Breast epithelium (tissue), 4 donors: Measurements from ENCODE around the gene POGK. TPM values are rescaled to one million over a fixed set of nuclear protein-coding genes. Genes with fewer than 3 reads are reported as not detected.

Experiments used
- DNase-seq, 2 donors: peaks; one replicate each; pipeline ENCODE4 v3.0.0-alpha.2; 2019; ENCODE audit warnings: low spot score in 2 of 2
- H3K27ac ChIP-seq, 2 donors: fragments of 200-600 bp; sonication (generic) in 1 of 2; one replicate each; pipeline ENCODE4 v1.5.1; 2016 to 2019; ENCODE audit warnings: mild to moderate bottlenecking in 1 of 2
- H3K27me3 ChIP-seq, 2 donors: fragments of 200-600 bp; sonication (generic) in 1 of 2; one replicate each; pipeline versions ENCODE4 v1.5.1 to v1.6.0; 2017 to 2019; ENCODE audit warnings: control low read depth in 1 of 2, mild to moderate bottlenecking in 1 of 2
- H3K36me3 ChIP-seq: fragments of 200-600 bp; one replicate; pipeline ENCODE4 v1.5.1; 2019
- H3K4me1 ChIP-seq, 2 donors: fragments of 200-600 bp; sonication (generic); one replicate each; pipeline ENCODE4 v1.5.1; 2016 to 2019; ENCODE audit warnings: control low read depth in 1 of 2
- H3K4me3 ChIP-seq, 3 donors: fragments of 200-600 bp; sonication (generic); 1 replicate in 2 of 3; 2 replicates in 1 of 3; pipeline ENCODE4 v1.5.1; 2016 to 2019; ENCODE audit warnings: mild to moderate bottlenecking in 3 of 3, moderate library complexity in 2 of 3
- H3K9me3 ChIP-seq, 2 donors: fragments of 200-600 bp; sonication (generic) in 1 of 2; one replicate each; pipeline ENCODE4 v1.5.1; 2016 to 2019; ENCODE audit warnings: control low read depth in 1 of 2
- POLR2A ChIP-seq: fragments of 450-650 bp; IDR thresholded peaks from one replicate; pipeline ENCODE4 v1.6.1; 2016; ENCODE audit warnings: antibody characterized with exemption, mild to moderate bottlenecking, moderate library complexity
- POLR2AphosphoS5 ChIP-seq, 3 donors: sonication (generic); formaldehyde crosslinking; IDR thresholded peaks; one replicate each; pipeline ENCODE4 v1.6.1; 2017; ENCODE audit warnings: antibody characterized with exemption in 3 of 3
- intact Hi-C: fragments of 100-400 bp; cut with DNase I; formaldehyde crosslinking; loops from one replicate; pipeline ENCODE4 v1.15.1; 2023; ENCODE audit warnings: low total_unique reads
- total RNA-seq, 3 donors: library from RNA; depleted of rRNA; stranded (reverse); fragments of >200 nt; gene quantifications; one replicate each; pipeline ENCODE4 v1.1.0, GENCODE V29; 2016
- TF ChIP-seq, protein P1 (sequence below), 3 donors: fragments of 450-650 bp; IDR thresholded peaks; one replicate each; pipeline ENCODE4 v1.5.1; 2016 to 2017; ENCODE audit warnings: antibody characterized with exemption in 3 of 3, mild to moderate bottlenecking in 3 of 3, moderate library complexity in 3 of 3

POGK gene
- total RNA-seq, 3 donors from 2014 or later, result 29.5 to 42.9 (median 29.8) TPM

DNA sequence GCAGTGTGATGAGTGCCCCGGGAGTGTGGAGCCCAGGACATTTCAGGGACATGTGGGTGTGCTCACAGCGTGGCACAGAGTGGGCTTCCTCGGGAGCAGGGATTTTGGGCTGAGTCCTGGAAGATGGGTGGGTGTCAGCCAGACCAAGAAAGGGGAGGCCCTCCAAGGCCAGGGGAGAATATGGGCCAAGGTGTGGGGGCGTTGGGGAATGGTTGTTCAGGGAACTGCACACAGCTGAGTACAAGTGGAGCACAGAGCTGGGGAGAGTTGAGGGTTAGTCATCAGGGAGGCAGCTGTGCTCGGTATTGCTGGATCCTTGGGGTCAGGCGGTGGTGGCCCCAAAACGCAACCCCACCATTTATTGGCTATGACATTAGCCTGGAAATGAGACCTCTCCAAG, 5.5 kb downstream of the POGK start:
- Histone ChIP-seq H3K27ac (peak overlapping the region; percentile 48 to 60), H3K4me3 (no peak overlapping the region), H3K27me3 (no peaks in the 10 kb centered on the region), H3K4me1 (peaks cover 3 to 21% of the 10 kb centered on the region in 2 donors), H3K9me3 (no peaks in the 10 kb centered on the region), H3K36me3 (peaks cover 9% of the 10 kb centered on the region)
- DNase-seq, result no peak
- intact Hi-C loops, result no loop called here
- TF ChIP-seq, protein P1, sequence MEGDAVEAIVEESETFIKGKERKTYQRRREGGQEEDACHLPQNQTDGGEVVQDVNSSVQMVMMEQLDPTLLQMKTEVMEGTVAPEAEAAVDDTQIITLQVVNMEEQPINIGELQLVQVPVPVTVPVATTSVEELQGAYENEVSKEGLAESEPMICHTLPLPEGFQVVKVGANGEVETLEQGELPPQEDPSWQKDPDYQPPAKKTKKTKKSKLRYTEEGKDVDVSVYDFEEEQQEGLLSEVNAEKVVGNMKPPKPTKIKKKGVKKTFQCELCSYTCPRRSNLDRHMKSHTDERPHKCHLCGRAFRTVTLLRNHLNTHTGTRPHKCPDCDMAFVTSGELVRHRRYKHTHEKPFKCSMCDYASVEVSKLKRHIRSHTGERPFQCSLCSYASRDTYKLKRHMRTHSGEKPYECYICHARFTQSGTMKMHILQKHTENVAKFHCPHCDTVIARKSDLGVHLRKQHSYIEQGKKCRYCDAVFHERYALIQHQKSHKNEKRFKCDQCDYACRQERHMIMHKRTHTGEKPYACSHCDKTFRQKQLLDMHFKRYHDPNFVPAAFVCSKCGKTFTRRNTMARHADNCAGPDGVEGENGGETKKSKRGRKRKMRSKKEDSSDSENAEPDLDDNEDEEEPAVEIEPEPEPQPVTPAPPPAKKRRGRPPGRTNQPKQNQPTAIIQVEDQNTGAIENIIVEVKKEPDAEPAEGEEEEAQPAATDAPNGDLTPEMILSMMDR (IDR thresholded peaks at IDR 0.05), result no peak
- TF ChIP-seq POLR2AphosphoS5 (IDR thresholded peaks at IDR 0.05), result no peak
- TF ChIP-seq POLR2A, result no peak

DNA sequence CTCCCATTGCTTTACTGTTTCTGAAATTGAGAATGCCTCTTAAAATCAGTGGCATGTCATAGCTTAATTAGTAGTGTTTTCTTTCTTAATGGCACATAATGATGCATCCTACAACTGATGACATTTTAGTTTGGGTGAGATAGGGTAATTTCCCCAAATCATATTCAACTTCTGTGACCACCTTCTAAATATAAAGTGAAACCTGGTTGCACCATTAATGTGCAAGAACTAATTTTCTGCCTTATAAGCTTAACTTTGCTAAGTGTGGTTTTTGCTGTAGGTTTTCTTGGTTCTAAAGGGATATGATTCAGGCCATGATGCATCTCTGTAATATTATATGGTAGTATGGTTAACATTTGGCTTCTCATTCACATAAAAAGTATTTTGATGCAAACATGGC, 8.9 kb downstream of the POGK start:
- TF ChIP-seq, protein P1 (IDR thresholded peaks at IDR 0.05), result no peak
- no peak for TF ChIP-seq POLR2A
- no peak for TF ChIP-seq POLR2AphosphoS5 (IDR thresholded peaks at IDR 0.05)
- H3K9me3 ChIP-seq, result no peaks in the 10 kb centered on the region
- no peaks in the 10 kb centered on the region for H3K27me3 ChIP-seq
- H3K4me1 ChIP-seq, result peaks cover 0 to 11% of the 10 kb centered on the region in 2 donors
- no peak for DNase-seq
- H3K36me3 ChIP-seq, result peaks cover 14% of the 10 kb centered on the region
- no peak overlapping the region for H3K4me3 ChIP-seq
- no peak overlapping the region for H3K27ac ChIP-seq
- intact Hi-C loops, result no loop called here

DNA sequence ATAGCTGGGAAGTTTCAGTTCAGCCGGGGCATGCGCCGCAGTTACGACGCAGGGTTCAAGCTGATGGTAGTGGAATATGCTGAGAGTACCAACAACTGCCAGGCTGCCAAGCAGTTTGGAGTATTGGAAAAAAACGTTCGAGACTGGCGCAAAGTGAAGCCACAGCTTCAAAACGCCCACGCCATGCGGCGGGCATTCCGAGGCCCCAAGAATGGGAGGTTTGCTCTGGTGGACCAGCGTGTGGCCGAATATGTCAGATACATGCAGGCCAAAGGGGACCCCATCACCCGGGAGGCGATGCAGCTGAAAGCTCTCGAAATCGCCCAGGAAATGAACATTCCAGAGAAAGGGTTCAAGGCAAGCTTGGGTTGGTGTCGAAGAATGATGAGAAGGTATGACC, 9.9 kb downstream of the POGK start:
- TF ChIP-seq POLR2A (no peak), POLR2AphosphoS5 (IDR thresholded peaks at IDR 0.05) (no peak)
- TF ChIP-seq, protein P1 (IDR thresholded peaks at IDR 0.05), result no peak
- Histone ChIP-seq H3K27ac (no peak overlapping the region), H3K9me3 (no peaks in the 10 kb centered on the region), H3K36me3 (peaks cover 14% of the 10 kb centered on the region), H3K27me3 (no peaks in the 10 kb centered on the region), H3K4me3 (no peak overlapping the region), H3K4me1 (peaks cover 0 to 1% of the 10 kb centered on the region in 2 donors)
- no peak for DNase-seq
- intact Hi-C loops, result no loop called here

DNA sequence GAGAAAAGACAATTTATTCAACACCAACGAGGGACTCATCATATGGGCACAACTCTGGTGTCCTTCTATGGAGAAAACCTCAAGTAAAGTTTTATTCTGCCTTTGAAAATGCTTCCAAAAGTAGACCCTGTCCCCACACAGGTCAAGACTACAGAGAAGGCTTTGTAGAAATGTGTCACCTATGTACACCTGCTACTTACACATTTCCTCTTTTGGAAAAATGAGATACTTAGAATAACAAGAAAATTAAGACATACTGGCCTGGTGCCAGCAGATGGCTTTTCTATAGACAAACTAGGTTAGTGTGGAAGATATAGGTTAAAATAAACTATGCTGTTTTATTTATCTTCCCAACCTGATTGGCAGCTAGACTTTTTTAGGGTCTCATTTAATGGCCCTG, 13.6 kb downstream of the POGK start:
- no peak overlapping the region for H3K4me3 ChIP-seq
- DNase-seq, result no peak
- peaks cover 14% of the 10 kb centered on the region for H3K36me3 ChIP-seq
- H3K9me3 ChIP-seq, result no peaks in the 10 kb centered on the region
- TF ChIP-seq, protein P1 (IDR thresholded peaks at IDR 0.05), result no peak
- TF ChIP-seq POLR2A (no peak), POLR2AphosphoS5 (IDR thresholded peaks at IDR 0.05) (no peak)
- no peaks in the 10 kb centered on the region for H3K4me1 ChIP-seq
- intact Hi-C loops, result no loop called here
- H3K27ac ChIP-seq, result no peak overlapping the region
- H3K27me3 ChIP-seq, result no peaks in the 10 kb centered on the region

DNA sequence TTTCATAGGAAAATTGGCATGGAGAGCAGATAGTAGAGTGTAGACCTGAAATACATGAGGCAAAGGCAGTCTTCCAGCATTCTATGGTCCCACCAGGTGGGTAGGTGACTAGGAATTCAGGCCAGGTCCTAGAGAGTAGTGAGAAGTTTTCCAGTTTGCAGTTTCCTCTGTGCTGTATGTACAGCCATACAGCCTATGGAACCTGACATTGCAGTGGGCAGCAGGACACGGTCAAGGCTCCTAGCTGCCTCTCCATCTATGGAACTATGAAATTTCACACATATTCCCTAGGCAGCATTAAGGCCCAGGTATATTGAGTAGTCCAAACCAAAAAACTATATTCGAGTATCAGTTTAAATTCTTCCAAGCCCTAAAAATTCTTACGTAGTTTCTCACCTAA, 16.3 kb downstream of the POGK start:
- no peak for DNase-seq
- Histone ChIP-seq H3K4me3 (no peak overlapping the region), H3K9me3 (no peaks in the 10 kb centered on the region), H3K36me3 (no peaks in the 10 kb centered on the region), H3K4me1 (no peaks in the 10 kb centered on the region), H3K27ac (no peak overlapping the region), H3K27me3 (no peaks in the 10 kb centered on the region)
- intact Hi-C loops, result no loop called here
- TF ChIP-seq POLR2A (no peak), POLR2AphosphoS5 (IDR thresholded peaks at IDR 0.05) (no peak)
- TF ChIP-seq, protein P1 (IDR thresholded peaks at IDR 0.05), result no peak
